ENCODE measurements around the gene GMDS.

GMDS gene

DNA sequence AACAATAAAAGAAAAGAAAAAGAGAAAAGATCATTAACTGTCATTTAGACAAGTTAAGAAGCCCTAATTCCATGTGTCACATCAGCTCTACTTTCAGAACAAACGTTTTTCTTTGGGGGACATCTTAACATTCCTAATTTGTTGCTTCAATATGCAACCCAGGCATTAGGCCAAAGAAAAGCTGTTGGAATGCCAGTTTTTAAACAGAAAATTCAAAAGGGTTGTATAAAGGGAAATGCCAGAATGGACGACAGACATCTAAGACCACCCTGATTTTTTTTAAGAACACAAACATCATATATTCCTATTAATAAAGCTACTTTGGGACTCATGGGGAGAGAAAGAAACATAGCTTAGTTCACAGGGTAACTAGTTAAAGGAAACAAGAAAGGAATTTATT, 315.0 kb downstream of the GMDS start:
- no peak for DNase-seq (ENCODE audit: low read depth)
- no peak overlapping the region for H3K4me3 ChIP-seq (ENCODE audit: low read depth, low read length)

DNA sequence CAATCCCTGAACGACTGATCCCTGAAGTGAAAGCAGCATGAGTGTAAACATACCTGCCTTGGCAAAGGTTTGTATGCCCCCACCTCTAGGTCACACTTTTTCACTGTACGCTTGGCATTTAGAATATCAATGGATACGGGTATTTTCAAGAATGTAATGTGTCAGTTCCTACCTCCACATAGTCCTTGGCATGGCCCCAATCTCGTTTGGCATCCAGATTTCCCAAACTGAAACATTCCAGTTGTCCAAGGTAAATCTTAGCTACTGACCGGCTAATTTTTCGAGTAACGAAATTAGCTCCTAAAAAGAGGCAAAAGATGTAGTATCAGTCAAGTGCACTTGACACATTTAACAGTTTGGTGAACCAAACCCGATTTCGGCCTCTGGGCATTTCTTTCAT, 315.5 kb downstream of the GMDS start:
- no peak for DNase-seq (ENCODE audit: low read depth)
- no peak overlapping the region for H3K4me3 ChIP-seq (ENCODE audit: low read depth, low read length)

DNA sequence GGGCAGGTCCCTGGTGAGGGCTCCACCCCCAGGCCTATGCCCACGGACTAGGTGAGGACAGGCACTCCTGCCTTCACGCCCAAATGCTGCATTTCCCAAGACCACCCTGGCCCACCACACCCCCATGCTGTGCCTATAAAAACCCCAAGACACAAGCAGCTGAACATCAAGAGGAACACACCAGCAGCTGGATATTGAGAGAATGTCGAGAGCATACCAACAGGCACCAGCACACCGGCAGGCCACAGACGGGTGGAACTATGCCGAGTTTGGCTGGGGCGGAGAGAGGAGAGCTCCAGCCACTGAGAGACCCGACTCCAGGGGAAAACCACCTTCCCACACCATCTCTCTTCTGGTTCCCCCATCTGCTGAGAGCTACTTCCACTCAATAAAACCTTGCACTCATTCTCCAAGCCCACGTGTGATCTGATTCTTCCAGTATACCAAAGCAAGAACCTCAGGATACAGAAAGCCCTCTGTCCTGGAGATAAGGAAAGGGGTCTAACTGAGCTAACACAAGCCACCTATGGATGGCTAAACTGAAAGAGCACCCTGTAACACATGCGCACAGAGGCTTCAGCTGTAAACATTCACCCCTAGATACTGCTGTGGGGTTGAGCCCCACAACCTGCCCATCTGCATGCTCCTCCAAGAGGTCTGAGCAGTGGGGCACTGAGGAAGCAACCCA, 319.5 kb downstream of the GMDS start:
- no peak for DNase-seq (ENCODE audit: low read depth)
- H3K4me3 ChIP-seq (ENCODE audit: low read depth, low read length), result no peak overlapping the region

DNA sequence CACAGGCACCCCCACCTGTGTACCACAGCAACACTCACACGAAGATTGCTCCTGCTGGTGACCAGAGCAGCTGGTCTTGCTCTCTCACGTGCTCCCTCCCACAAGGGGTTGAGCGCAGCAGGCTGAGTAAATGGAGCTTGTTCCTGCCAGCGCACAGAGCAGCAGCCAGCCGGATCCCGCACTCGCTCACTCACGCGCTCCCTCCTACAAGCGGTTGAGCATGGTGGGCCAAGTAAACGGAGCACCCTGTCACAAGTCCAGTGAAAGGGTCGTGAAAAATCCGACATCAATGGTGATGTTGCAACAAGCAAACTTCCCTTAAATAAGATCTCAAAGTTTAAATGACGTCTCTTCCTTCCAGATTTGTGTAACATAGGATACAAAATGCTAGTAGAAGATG, 322.0 kb downstream of the GMDS start:
- H3K4me3 ChIP-seq (ENCODE audit: low read depth, low read length), result no peak overlapping the region
- no peak for DNase-seq (ENCODE audit: low read depth)

DNA sequence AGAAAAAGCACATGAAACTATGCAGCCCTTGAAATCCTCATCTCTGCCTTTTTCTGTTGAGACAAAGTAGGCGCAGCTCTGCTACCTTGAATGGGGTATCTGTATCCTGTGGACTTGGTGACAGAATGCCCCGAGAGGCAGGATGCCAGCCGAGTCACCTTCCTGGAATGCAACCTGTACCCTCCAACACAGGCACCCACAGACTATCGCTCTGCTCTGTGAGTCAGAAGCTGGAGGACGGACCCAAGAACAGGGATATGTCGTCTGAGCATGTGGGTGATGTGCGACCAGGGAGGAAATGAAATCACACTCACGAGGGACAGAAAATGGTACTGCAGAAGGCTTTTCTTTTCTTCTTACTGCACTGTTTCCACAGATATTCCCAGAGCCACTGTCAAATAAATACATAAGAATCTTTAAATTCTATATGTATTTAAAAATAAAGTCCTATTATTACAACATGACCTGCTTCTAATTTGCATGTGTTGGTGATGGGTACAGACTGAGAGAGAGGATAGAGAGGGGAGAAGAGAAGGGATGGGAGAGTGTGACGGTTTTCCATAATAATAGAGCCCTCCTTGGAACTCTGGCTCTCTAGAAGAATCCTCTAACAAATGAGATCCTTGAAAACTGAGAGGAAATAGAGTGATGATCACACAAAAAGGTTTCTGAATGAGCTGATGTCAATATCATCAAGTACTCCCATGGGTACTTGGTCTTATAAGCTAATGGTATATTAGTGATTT, 327.6 kb downstream of the GMDS start:
- DNase-seq (ENCODE audit: low read depth), result peak; percentile 60
- H3K4me3 ChIP-seq (ENCODE audit: low read depth, low read length), result no peak overlapping the region

DNA sequence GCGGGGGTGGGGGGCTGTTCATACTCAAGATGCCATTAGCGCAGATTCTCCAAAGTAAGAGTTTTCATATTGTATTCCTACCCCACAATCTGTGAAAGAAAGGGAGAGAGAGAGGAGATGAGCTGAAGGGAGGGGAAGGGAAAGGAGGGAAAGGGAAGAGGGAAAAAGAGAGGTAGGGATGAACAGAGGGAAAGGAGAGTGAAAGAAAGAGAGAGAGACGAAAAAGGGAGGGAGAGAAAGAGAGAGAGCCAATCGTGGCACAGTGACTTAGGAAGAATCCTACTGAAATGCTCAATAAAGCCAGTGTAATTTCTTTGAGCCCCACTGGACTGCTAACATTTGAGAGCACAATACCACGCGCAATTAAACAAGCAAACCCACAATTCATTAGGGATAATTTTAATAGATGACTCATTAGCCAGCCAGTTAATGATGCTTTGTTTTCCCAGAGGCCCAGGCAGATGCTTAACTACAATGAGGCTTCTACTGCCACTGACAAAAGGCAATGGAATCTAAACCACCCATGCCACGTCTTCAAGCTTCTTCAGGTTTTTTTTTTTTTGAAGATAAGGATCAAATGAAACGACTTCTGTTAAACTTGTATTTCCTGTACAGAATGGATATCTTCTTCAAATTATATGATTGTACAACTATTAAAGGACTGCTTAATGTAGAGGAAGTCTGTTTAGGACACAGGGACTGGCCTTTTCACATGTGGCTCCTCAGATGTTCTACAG, 328.9 kb downstream of the GMDS start:
- DNase-seq (ENCODE audit: low read depth), result peak; percentile 54
- no peak overlapping the region for H3K4me3 ChIP-seq (ENCODE audit: low read depth, low read length)

DNA sequence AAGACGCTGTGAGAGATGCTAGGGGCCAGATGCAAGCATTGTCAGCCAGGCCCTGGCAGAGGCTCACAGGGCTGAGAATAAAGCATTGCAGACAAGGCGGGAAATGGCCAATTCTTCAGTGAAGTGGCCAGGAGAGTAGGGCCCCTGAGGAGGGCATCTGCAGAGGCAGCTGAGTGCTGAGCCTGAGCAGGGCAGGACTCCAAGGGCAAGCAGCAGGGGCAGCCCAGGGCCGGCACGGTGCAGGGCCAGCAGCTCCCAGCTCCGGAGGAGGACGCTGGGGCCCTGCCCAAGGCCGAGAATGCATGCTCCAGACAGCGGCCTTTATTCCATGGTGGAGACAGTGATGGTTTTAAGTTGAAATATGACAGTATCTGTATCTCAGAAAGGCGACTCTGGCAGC, 330.2 kb downstream of the GMDS start:
- no peak for DNase-seq (ENCODE audit: low read depth)
- no peak overlapping the region for H3K4me3 ChIP-seq (ENCODE audit: low read depth, low read length)

DNA sequence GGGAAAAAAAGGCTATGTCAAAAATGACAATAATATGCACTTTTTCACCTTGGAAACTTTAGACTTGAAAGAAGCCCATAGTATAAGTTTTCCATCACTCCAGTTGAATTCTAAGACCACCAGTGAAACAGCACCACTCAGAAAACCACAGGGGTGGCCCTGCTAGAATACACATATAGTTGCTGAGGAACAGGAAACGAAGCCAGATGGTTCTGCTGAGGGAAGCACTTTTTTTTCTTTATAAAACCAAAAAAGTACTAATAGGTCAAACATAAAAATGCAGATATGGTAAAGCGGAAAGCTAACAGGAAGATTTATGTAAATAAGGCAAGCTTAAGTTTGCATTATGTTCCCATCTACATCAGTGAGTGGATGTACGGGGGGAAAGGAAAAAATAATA, 331.8 kb downstream of the GMDS start:
- H3K4me3 ChIP-seq (ENCODE audit: low read depth, low read length), result no peak overlapping the region
- no peak for DNase-seq (ENCODE audit: low read depth)

DNA sequence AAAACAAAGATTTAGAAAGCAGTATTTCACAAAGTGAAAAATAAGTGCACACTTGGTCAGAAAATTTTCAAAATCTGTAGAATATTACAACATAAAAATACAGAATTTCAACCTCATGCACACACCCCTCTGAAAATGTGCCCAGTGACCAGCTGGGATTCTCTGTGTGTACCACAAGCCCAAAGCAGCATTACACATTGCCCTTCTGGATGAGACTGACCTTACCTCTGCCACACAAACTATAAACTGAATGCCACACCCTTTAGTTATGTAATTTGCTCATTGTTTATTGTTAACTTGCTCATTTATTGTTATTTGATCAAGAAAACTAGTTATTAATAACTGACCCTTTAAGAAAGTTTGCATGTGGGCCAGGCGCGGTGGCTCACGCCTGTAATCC, 332.7 kb downstream of the GMDS start:
- no peak overlapping the region for H3K4me3 ChIP-seq (ENCODE audit: low read depth, low read length)
- no peak for DNase-seq (ENCODE audit: low read depth)

DNA sequence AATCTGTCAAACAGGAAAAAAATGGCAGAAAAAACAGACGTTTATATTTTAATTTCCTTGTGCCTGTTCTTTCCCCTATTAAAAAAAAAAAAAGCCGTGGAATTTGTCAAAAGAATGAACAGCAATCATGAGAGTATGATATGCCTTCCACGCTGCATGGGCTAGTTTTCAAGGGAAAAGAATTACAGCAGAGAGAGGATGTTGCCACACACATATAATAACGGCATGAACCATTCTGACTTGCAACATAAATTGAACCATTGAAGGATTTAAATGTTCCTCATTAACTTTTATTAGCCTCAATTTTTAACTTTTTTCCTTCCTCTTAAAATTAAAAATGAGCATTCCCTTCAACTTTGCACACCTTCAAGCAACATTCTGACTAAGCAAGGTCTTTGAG, 333.9 kb downstream of the GMDS start:
- no peak for DNase-seq (ENCODE audit: low read depth)
- no peak overlapping the region for H3K4me3 ChIP-seq (ENCODE audit: low read depth, low read length)

DNA sequence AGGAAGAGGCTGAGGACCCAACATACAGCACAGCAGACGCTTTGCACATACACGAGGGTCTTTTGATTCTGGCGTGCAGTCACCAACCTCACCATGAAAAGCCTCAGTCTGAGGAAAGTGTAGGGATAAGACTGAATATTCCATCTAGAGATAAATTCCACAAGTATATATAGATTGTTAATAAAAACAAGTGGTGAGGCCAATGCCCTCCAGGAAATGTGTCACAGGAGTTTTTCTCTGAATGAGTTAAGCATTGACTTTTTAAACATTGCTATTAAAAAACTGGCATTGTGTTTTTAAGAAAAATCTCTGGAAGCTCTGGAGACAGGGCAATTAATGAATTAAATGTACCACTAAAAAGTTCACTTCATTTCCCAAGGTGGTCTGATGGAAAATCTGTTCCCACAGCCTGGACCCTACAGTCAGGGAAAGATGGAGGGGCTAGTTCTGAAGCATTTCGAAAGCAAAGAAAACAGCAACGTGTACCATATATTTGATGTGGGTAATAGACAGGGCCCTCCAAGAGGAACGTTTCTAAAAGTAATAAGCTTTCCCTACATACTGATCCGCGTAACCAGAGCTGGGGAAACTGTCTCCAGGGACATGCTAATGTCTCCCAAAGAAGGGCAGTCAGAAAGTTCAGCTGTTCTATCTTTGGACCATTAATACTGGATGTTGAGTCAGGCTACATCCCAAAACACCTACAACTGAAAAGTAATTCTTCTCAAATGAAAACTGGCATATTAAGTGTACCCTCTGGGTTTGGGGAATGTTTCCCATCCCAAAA, 334.6 kb downstream of the GMDS start:
- H3K4me3 ChIP-seq (ENCODE audit: low read depth, low read length), result no peak overlapping the region
- peak; percentile 48 for DNase-seq (ENCODE audit: low read depth)

DNA sequence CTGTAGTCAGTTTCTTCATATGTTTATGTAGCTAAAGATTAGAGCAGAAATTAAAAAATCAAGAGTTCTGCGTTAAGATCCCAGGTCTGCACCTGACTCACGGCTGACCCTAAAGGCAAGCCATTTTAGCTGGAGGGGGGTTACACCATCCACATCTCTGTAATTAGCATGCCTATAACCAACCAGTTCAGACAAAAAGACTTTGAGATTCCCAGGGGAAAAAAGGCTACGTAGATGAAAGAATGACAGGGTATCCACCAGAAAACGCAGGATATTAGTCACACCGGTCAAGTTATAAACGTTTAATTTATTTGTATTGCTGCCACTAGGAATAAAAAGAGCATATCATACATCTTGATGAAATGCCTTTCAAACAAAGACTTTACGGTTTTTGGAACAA, 336.6 kb downstream of the GMDS start:
- no peak for DNase-seq (ENCODE audit: low read depth)

DNA sequence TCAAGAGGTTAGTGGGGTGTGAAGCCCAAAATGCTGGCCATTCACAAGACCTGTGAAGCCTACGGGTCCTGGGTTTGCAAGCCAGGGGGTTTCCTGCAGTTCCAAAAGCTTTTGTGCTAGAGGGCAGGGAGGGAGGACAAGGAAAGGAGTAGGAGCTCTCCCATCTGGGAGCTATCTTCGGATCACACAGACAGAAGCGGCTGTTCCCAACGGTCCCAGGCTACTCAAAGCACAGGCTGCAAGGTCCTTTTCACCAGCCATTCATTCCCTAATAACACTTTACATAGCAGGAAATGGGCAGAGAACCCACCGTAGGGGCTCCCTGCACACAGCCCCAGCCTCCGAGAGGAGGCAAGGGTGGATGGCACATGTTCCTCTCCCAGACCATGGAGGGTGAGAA, 338.8 kb downstream of the GMDS start:
- no peak for DNase-seq (ENCODE audit: low read depth)
- no peak overlapping the region for H3K4me3 ChIP-seq (ENCODE audit: low read depth, low read length)

More for the DNA sequence above, 336.6 kb downstream of the GMDS start:
- H3K4me3 ChIP-seq (ENCODE audit: low read depth, low read length), result no peak overlapping the region

DNA sequence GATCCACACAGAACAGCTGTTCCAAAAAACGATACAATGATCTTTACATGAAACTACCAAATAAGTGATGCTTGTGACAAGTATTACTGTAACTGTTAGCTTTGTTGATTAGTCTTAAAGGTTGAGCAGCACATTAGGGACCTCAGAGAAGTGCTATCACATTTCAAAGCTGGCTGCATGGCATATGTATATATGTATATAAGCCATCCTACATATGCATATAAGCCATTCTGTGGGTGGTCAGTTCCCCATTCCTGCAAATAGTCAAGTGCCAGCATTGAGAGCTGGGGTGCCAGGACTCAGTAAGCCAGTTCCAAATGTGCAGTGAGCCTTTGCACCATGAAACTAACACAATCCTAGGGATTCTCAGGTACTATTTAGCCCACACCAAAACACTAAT, 339.4 kb downstream of the GMDS start:
- no peak for DNase-seq (ENCODE audit: low read depth)
- H3K4me3 ChIP-seq (ENCODE audit: low read depth, low read length), result no peak overlapping the region

DNA sequence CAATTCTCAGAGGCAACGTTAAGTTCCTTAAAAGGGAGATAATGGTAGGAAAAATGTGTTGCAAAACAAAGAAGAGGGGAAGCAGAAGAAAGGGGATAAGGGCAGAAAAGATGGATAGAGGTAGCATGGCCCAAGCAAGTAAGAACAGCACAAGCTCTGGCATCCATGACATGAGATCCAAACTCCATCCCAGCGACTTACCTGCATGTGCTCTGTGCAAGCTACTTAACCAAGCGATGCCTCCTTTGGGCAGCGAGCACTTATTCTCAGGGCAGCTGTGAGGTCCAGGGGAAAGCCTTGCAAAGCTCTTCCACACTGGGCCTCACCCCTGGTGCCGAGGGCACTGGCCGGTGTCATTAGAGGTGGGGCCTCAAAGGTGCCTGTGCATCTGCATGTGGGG, 340.5 kb downstream of the GMDS start:
- no peak for DNase-seq (ENCODE audit: low read depth)
- no peak overlapping the region for H3K4me3 ChIP-seq (ENCODE audit: low read depth, low read length)

DNA sequence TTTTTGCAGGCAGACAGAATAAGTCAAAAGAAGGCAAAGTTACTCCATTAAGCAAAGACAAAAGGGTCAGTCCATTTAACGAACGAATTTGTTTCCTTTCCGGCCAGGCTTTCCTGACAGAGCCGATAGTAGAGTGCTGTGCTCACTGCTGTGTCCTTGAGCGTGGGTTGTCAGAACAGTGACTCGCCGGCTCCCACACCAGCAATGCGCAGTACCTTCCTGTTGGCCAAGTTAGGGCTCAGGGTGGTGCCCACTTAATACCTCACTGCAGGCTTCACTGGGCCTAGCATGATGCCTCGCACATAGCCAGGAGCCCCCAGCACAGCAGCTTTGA, 341.0 kb downstream of the GMDS start:
- H3K4me3 ChIP-seq (ENCODE audit: low read depth, low read length), result no peak overlapping the region
- DNase-seq (ENCODE audit: low read depth), result no peak

DNA sequence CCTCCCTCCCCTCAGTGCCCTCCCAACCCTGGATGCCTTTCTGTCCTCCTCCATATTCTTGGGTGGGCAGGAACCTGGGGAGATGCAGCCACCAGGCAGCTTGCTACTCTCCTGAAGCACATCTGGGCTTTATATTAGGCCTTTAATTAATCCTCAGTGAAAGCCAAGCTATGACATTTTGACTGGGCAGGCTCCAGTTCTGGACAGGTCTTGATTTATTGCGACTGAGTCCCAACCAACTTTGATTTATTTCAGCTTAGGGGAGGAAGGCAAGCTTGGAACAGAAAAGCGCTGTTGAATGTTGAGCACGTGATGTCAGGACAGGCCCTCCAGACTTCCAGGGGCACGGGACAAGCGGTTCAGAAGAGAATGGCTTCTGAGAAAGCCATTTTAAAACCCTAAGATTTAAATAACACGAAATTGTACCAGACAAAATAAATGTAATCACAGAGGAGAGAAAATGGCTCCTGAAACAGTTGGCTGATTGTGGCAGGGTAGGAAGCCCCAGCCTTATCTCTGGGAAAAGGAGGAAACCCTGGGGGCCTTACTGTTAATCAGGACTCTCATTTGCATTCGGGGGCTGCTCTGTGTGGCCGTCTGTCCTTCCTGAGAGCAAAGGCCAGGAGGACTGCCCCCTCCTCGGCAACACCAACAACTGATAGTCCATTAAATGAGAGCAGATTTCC, 341.5 kb downstream of the GMDS start:
- H3K4me3 ChIP-seq (ENCODE audit: low read depth, low read length), result no peak overlapping the region
- no peak for DNase-seq (ENCODE audit: low read depth)

DNA sequence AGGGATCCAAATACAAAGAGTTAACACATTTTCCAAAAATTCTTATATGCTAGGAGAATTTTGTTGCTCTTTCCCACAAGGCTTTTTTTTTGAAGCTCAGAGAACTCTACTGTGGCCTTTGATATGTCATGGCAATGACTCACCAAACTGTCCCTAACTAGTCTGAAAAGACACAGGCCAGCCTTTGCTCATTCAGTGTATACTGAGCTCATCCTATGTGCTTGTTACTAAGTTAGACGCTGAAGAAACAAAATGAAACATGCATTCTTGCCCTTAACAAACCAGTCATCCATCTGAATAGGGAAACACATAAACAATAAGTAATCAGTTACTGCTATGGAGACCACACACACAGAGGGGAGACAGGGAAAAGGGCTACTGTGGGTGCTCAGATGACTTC, 343.8 kb downstream of the GMDS start:
- no peak overlapping the region for H3K4me3 ChIP-seq (ENCODE audit: low read depth, low read length)
- DNase-seq (ENCODE audit: low read depth), result peak; percentile 51

DNA sequence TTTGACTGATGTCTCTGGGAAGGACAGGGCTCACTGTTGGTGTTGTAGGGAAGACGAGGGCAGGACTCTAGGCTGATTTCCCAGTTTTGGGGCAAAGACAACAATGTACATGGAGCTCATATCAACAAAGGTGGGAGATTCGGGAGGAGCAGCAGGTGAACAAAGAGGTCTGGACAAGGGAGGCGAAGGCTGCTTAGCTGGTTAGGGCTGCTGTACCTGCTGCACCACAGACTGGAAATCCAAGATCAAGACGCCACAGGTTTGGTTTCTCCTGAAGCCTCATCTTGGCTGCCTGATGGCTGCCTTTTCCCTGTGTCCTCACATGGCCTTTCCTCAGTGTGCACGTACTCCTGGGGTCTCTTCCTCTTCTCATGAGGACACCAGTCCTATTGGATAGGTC, 348.5 kb downstream of the GMDS start:
- no peak for DNase-seq (ENCODE audit: low read depth)
- no peak overlapping the region for H3K4me3 ChIP-seq (ENCODE audit: low read depth, low read length)

DNA sequence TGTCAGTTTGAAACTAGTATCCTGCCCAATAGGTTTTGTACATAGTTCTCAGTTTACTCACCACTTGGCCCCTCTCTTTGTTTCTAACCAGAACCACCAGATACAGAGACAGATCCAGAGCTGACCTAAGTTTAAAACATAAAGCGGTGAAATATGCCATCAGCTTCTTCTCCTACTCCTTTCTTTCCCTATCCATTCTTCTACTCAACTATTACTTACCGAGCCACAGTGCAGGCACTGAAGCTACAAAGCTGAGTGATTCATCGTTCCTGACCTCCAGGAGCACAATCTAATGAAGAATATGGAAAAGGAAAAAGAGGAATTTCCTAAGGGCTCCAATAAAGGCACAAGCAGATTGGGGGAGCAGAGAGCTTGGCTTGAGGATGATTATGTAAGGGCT, 349.7 kb downstream of the GMDS start:
- no peak for DNase-seq (ENCODE audit: low read depth)

More for the DNA sequence above, 349.7 kb downstream of the GMDS start:
- no peak overlapping the region for H3K4me3 ChIP-seq (ENCODE audit: low read depth, low read length)

All from skeletal muscle cell (primary cell).